ENCODE measurements around the gene PLA2G15.
A peak's percentile ranks its signal among the peaks of the same experiment; 100 is the strongest.

PLA2G15 gene

GRCh38 chr16:68246121-68246520 lies 948 bp downstream of the PLA2G15 start:
- no peaks in the 10 kb centered on the region for H3K36me3 ChIP-seq (ENCODE audit: control insufficient read depth, insufficient read depth, low read length)
- H3K4me3 ChIP-seq (ENCODE audit: low read depth, low read length) = peak overlapping the region; percentile 85
- no peaks in the 10 kb centered on the region for H3K9me3 ChIP-seq (ENCODE audit: control insufficient read depth, insufficient read depth, low read length)
- H3K9ac ChIP-seq (ENCODE audit: low read depth, low read length) = no peak overlapping the region
- H3K4me1 ChIP-seq (ENCODE audit: control insufficient read depth, insufficient read depth, low read length) = peaks cover 6% of the 10 kb centered on the region
- H3K27me3 ChIP-seq (ENCODE audit: control insufficient read depth, insufficient read depth, low read length) = peaks cover 12% of the 10 kb centered on the region

DNA sequence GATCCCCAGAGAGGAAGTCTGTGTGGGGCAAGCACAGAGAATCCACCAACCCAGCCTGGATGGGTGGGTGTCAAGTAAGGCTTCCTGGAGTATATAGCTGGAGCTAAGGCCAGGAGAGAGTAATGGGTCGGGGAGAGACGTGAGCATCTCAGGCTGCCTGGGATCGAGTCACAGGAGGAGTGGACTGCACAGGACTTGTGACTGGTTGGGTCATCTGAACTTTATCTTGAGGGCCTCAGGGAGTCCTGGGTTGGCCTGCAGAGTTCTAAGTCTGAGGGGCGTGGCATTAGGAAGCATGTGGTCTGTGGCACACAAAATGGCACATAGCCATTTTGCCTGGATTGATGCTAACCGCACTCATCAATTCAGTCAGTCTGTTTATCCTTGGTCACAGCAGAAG lies 1.5 kb downstream of the PLA2G15 start:
- Histone ChIP-seq H3K9ac (ENCODE audit: low read depth, low read length) (no peak overlapping the region), H3K4me3 (ENCODE audit: low read depth, low read length) (no peak overlapping the region), H3K36me3 (ENCODE audit: control insufficient read depth, insufficient read depth, low read length) (no peaks in the 10 kb centered on the region), H3K4me1 (ENCODE audit: control insufficient read depth, insufficient read depth, low read length) (peaks cover 6% of the 10 kb centered on the region), H3K9me3 (ENCODE audit: control insufficient read depth, insufficient read depth, low read length) (no peaks in the 10 kb centered on the region), H3K27me3 (ENCODE audit: control insufficient read depth, insufficient read depth, low read length) (peaks cover 12% of the 10 kb centered on the region)

GRCh38 chr16:68247400-68247799 lies 2.2 kb downstream of the PLA2G15 start:
- H3K9ac ChIP-seq (ENCODE audit: low read depth, low read length) = no peak overlapping the region
- no peaks in the 10 kb centered on the region for H3K9me3 ChIP-seq (ENCODE audit: control insufficient read depth, insufficient read depth, low read length)
- peaks cover 12% of the 10 kb centered on the region for H3K27me3 ChIP-seq (ENCODE audit: control insufficient read depth, insufficient read depth, low read length)
- no peak overlapping the region for H3K4me3 ChIP-seq (ENCODE audit: low read depth, low read length)
- no peaks in the 10 kb centered on the region for H3K36me3 ChIP-seq (ENCODE audit: control insufficient read depth, insufficient read depth, low read length)
- H3K4me1 ChIP-seq (ENCODE audit: control insufficient read depth, insufficient read depth, low read length) = peaks cover 6% of the 10 kb centered on the region

DNA sequence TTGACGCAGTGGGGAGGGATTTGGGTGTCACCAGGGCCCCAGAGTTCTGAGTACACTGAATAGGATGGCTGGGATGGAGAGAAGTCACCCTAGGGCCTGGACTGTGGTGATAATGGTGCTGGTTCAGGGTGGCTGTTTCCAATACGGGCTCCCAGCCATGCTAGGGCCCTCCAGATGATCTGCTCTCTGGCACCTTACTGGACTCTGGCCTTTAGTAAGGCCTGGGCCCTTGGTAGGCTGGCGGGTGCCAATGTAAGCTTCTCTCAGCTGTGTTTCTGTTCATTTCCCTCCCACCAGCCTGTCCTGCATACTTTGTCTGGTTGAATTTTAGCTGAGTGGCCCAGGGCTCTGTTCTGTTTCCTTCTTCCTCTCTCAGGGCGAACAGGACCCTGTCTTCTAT lies 2.8 kb downstream of the PLA2G15 start:
- no peak overlapping the region for H3K4me3 ChIP-seq (ENCODE audit: low read depth, low read length)
- H3K9me3 ChIP-seq (ENCODE audit: control insufficient read depth, insufficient read depth, low read length) = no peaks in the 10 kb centered on the region
- peaks cover 12% of the 10 kb centered on the region for H3K27me3 ChIP-seq (ENCODE audit: control insufficient read depth, insufficient read depth, low read length)
- H3K9ac ChIP-seq (ENCODE audit: low read depth, low read length) = no peak overlapping the region
- peaks cover 6% of the 10 kb centered on the region for H3K4me1 ChIP-seq (ENCODE audit: control insufficient read depth, insufficient read depth, low read length)
- H3K36me3 ChIP-seq (ENCODE audit: control insufficient read depth, insufficient read depth, low read length) = no peaks in the 10 kb centered on the region

- Histone ChIP-seq H3K9me3 (ENCODE audit: control insufficient read depth, insufficient read depth, low read length) (no peaks in the 10 kb centered on the region), H3K27me3 (ENCODE audit: control insufficient read depth, insufficient read depth, low read length) (peaks cover 9% of the 10 kb centered on the region), H3K4me3 (ENCODE audit: low read depth, low read length) (no peak overlapping the region), H3K4me1 (ENCODE audit: control insufficient read depth, insufficient read depth, low read length) (peaks cover 6% of the 10 kb centered on the region), H3K36me3 (ENCODE audit: control insufficient read depth, insufficient read depth, low read length) (no peaks in the 10 kb centered on the region), H3K9ac (ENCODE audit: low read depth, low read length) (no peak overlapping the region)
Observed at GRCh38 chr16:68249371-68249770, 4.2 kb downstream of the PLA2G15 start.

DNA sequence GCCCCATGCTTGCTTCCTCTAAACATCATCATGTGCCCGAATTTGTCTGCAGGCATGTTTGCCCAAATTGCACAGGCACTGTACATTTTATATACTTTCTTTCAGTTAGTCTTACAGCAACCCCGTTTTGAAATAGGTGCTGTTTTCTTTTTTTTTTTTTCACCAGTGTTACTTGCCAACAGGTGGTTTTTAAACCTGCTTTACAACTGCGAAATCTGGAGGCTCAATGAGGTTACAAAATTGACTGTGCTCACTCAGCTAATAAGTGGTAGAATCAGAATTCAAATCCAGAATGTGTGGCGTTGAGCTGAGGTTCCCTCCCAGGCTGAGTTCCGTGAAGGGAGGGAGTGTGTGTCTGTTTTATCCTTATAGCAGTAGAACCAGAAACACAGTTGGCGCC lies 5.8 kb downstream of the PLA2G15 start:
- Histone ChIP-seq H3K27me3 (ENCODE audit: control insufficient read depth, insufficient read depth, low read length) (peaks cover 4% of the 10 kb centered on the region), H3K9me3 (ENCODE audit: control insufficient read depth, insufficient read depth, low read length) (no peaks in the 10 kb centered on the region), H3K4me3 (ENCODE audit: low read depth, low read length) (no peak overlapping the region), H3K9ac (ENCODE audit: low read depth, low read length) (no peak overlapping the region), H3K36me3 (ENCODE audit: control insufficient read depth, insufficient read depth, low read length) (peaks cover 2% of the 10 kb centered on the region), H3K4me1 (ENCODE audit: control insufficient read depth, insufficient read depth, low read length) (peaks cover 3% of the 10 kb centered on the region)

- Histone ChIP-seq H3K4me3 (ENCODE audit: low read depth, low read length) (no peak overlapping the region), H3K27me3 (ENCODE audit: control insufficient read depth, insufficient read depth, low read length) (no peaks in the 10 kb centered on the region), H3K9me3 (ENCODE audit: control insufficient read depth, insufficient read depth, low read length) (no peaks in the 10 kb centered on the region), H3K9ac (ENCODE audit: low read depth, low read length) (no peak overlapping the region), H3K4me1 (ENCODE audit: control insufficient read depth, insufficient read depth, low read length) (no peaks in the 10 kb centered on the region), H3K36me3 (ENCODE audit: control insufficient read depth, insufficient read depth, low read length) (peaks cover 2% of the 10 kb centered on the region)
Observed at GRCh38 chr16:68251832-68252231, 6.7 kb downstream of the PLA2G15 start.

DNA sequence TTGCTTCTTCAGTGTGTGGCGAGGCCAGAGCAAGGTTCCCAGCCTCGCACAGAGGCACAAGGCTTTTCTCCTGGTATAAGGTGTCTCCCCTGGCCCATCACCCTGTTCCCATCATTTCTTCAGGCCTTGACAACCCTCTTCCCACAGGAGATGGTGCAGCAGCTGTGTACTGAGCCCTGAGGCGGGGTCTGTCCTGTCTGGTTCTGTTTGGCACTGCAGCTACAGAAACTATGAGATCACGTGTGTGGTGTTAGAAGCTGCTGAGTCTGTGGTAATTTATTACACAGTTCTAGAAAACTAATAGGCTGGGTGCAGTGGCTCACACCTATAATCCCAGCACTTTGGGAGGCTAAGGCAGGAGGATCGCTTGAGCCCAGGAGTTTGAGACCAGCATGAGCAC lies 7.2 kb downstream of the PLA2G15 start:
- H3K9ac ChIP-seq (ENCODE audit: low read depth, low read length) = no peak overlapping the region
- no peaks in the 10 kb centered on the region for H3K27me3 ChIP-seq (ENCODE audit: control insufficient read depth, insufficient read depth, low read length)
- no peaks in the 10 kb centered on the region for H3K4me1 ChIP-seq (ENCODE audit: control insufficient read depth, insufficient read depth, low read length)
- H3K36me3 ChIP-seq (ENCODE audit: control insufficient read depth, insufficient read depth, low read length) = peaks cover 2% of the 10 kb centered on the region
- H3K9me3 ChIP-seq (ENCODE audit: control insufficient read depth, insufficient read depth, low read length) = no peaks in the 10 kb centered on the region
- no peak overlapping the region for H3K4me3 ChIP-seq (ENCODE audit: low read depth, low read length)

- H3K36me3 ChIP-seq (ENCODE audit: control insufficient read depth, insufficient read depth, low read length) = peaks cover 2% of the 10 kb centered on the region
- no peaks in the 10 kb centered on the region for H3K27me3 ChIP-seq (ENCODE audit: control insufficient read depth, insufficient read depth, low read length)
- H3K4me1 ChIP-seq (ENCODE audit: control insufficient read depth, insufficient read depth, low read length) = no peaks in the 10 kb centered on the region
- no peak overlapping the region for H3K9ac ChIP-seq (ENCODE audit: low read depth, low read length)
- H3K4me3 ChIP-seq (ENCODE audit: low read depth, low read length) = no peak overlapping the region
- H3K9me3 ChIP-seq (ENCODE audit: control insufficient read depth, insufficient read depth, low read length) = no peaks in the 10 kb centered on the region
Observed at GRCh38 chr16:68253721-68254120, 8.5 kb downstream of the PLA2G15 start.

DNA sequence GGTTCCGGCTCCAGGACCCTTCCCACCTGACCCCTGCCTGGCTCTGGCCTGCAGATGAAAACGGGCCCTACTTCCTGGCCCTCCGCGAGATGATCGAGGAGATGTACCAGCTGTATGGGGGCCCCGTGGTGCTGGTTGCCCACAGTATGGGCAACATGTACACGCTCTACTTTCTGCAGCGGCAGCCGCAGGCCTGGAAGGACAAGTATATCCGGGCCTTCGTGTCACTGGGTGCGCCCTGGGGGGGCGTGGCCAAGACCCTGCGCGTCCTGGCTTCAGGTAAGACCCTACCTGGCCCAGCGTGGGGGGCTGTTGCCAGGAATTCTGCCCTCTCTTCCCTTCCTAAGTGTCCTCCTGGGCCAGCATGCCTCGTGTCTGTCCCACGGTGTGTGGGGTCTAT lies 10.5 kb downstream of the PLA2G15 start:
- H3K4me1 ChIP-seq (ENCODE audit: control insufficient read depth, insufficient read depth, low read length) = no peaks in the 10 kb centered on the region

GRCh38 chr16:68257251-68257905 lies 12.2 kb downstream of the PLA2G15 start:
- Histone ChIP-seq H3K4me3 (ENCODE audit: low read depth, low read length) (no peak overlapping the region), H3K27me3 (ENCODE audit: control insufficient read depth, insufficient read depth, low read length) (no peaks in the 10 kb centered on the region), H3K9me3 (ENCODE audit: control insufficient read depth, insufficient read depth, low read length) (no peaks in the 10 kb centered on the region), H3K36me3 (ENCODE audit: control insufficient read depth, insufficient read depth, low read length) (peaks cover 15% of the 10 kb centered on the region), H3K9ac (ENCODE audit: low read depth, low read length) (no peak overlapping the region), H3K4me1 (ENCODE audit: control insufficient read depth, insufficient read depth, low read length) (no peaks in the 10 kb centered on the region)

More for the DNA sequence above, 10.5 kb downstream of the PLA2G15 start:
- Histone ChIP-seq H3K9me3 (ENCODE audit: control insufficient read depth, insufficient read depth, low read length) (no peaks in the 10 kb centered on the region), H3K27me3 (ENCODE audit: control insufficient read depth, insufficient read depth, low read length) (no peaks in the 10 kb centered on the region), H3K4me3 (ENCODE audit: low read depth, low read length) (no peak overlapping the region), H3K9ac (ENCODE audit: low read depth, low read length) (no peak overlapping the region), H3K36me3 (ENCODE audit: control insufficient read depth, insufficient read depth, low read length) (peaks cover 15% of the 10 kb centered on the region)

GRCh38 chr16:68257906-68258800 lies 13.0 kb downstream of the PLA2G15 start:
- Histone ChIP-seq H3K4me3 (ENCODE audit: low read depth, low read length) (no peak overlapping the region), H3K4me1 (ENCODE audit: control insufficient read depth, insufficient read depth, low read length) (no peaks in the 10 kb centered on the region), H3K27me3 (ENCODE audit: control insufficient read depth, insufficient read depth, low read length) (no peaks in the 10 kb centered on the region), H3K36me3 (ENCODE audit: control insufficient read depth, insufficient read depth, low read length) (peaks cover 15% of the 10 kb centered on the region), H3K9me3 (ENCODE audit: control insufficient read depth, insufficient read depth, low read length) (no peaks in the 10 kb centered on the region), H3K9ac (ENCODE audit: low read depth, low read length) (no peak overlapping the region)
